Peyer's patch (tissue), 4 donors: ENCODE results near the gene STXBP1.

Experiments used
- CTCF ChIP-seq, 6 experiments: fragments of 450-650 bp in 4 of 6; fragments of 200-600 bp in 2 of 6; sonication (generic) in 1 of 6; IDR thresholded peaks; one replicate each; pipeline ENCODE4 v1.5.1; 2017 to 2019; ENCODE audit warnings: antibody characterized with exemption in 6 of 6, mild to moderate bottlenecking in 3 of 6, moderate library complexity in 1 of 6
- POLR2A ChIP-seq, 2 donors: fragments of 450-650 bp; IDR thresholded peaks; one replicate each; pipeline ENCODE4 v1.5.1; 2017; ENCODE audit warnings: antibody characterized with exemption in 2 of 2, mild to moderate bottlenecking in 2 of 2, moderate library complexity in 2 of 2

- TF ChIP-seq CTCF (IDR thresholded peaks at IDR 0.05) (no peak), POLR2A (IDR thresholded peaks at IDR 0.05) (no peak)
These were observed 74.7 kb downstream of the STXBP1 start for GRCh38 chr9:127686461-127687393.
